Measurements from ENCODE around the gene HAUS7.
"Not testable (repeated sequence)": the region's sequence is repeated elsewhere in the genome, so short reads cannot be mapped to it uniquely, and the experiment has no call there.

The HAUS7 gene

GRCh38 chrX:153405426-153405825 lies 65.0 kb downstream of the HAUS7 start:
- no peak for DNase-seq

GRCh38 chrX:153404333-153404732 lies 66.0 kb downstream of the HAUS7 start:
- DNase-seq, result not testable (repeated sequence)

- DNase-seq, result no peak
These were observed 69.1 kb downstream of the HAUS7 start, which contains the start of gene PNMA6E for GRCh38 chrX:153401133-153401764. Gene PNMA6E (minus strand): TSS chrX:153401350. CDS start chrX:153398849, 2,501 bp downstream.

GRCh38 chrX:153400146-153401132 lies 69.9 kb downstream of the HAUS7 start:
- DNase-seq, result peak; percentile 1

GRCh38 chrX:153398275-153398960 lies 72.0 kb downstream of the HAUS7 start:
- DNase-seq, result no peak

All from CD4-positive, alpha-beta T cell treated with Interleukin-4 for 4 hours (primary cell).